NCI-H2227 treated with DMSO at 0.1 percent for 48 hours (cell line): ENCODE data around the gene LY9.
"Not testable (repeated sequence)": the region's sequence is repeated elsewhere in the genome, so short reads cannot be mapped to it uniquely, and the experiment has no call there.

ENCODE experiments used
- DNase-seq: peaks from one replicate; lab custom pipeline; 2025; lab: John Stamatoyannopoulos, UW

The LY9 gene

GRCh38 chr1:160865337-160865736, 69.4 kb downstream of the LY9 start:
- no peak for DNase-seq

- DNase-seq, result no peak
Measured at GRCh38 chr1:160866001-160866694, 70.2 kb downstream of the LY9 start.

GRCh38 chr1:160866695-160867260, 70.8 kb downstream of the LY9 start:
- no peak for DNase-seq

- DNase-seq, result not testable (repeated sequence)
Measured at GRCh38 chr1:160867651-160868050, 71.7 kb downstream of the LY9 start.

GRCh38 chr1:160868141-160868540, 72.2 kb downstream of the LY9 start:
- DNase-seq, result no peak

GRCh38 chr1:160874935-160875334, 79.0 kb downstream of the LY9 start:
- no peak for DNase-seq

GRCh38 chr1:160875591-160875990, 79.6 kb downstream of the LY9 start:
- not testable (repeated sequence) for DNase-seq

- no peak for DNase-seq
Measured at GRCh38 chr1:160876311-160876710, 80.3 kb downstream of the LY9 start.

GRCh38 chr1:160877221-160877620, 81.2 kb downstream of the LY9 start:
- DNase-seq, result no peak
